PC-9 (cell line): ENCODE results near the gene TSNAX. TPM values are rescaled to one million over a fixed set of nuclear protein-coding genes. Genes with fewer than 3 reads are reported as not detected.
A peak's percentile ranks its signal among the peaks of the same experiment; 100 is the strongest.

Source experiments
- BruUV-seq: library from RNA; stranded (reverse); fragments of 400-500 nt; replicated peaks from 2 replicates; lab custom pipeline; 2021; lab: Mats Ljungman, UMichigan
- CTCF ChIA-PET: fragments of 300-600 bp; sonication (Branson Sonifier 250); formaldehyde crosslinking; loops from one replicate; lab custom pipeline; 2022; ENCODE audit warnings: antibody characterized with exemption; lab: Charles Lee
- POLR2A ChIA-PET: fragments of 300-600 bp; sonication (Branson Sonifier 250); formaldehyde crosslinking; loops from one replicate; lab custom pipeline; 2022; ENCODE audit warnings: antibody characterized with exemption; ENCODE audit not compliant: unreplicated experiment; lab: Charles Lee
- DNase-seq, 2 experiments: peaks; one replicate each; pipeline versions ENCODE4 v3.0.0 to v3.0.0-alpha.2; 2015 to 2022; ENCODE audit warnings: mixed read lengths in 1 of 2
- H2AFZ ChIP-seq: fragments of 200-600 bp; sonication (generic); 2 replicates; pipeline ENCODE4 v1.8.1; 2017; ENCODE audit warnings: antibody characterized with exemption
- H3F3A ChIP-seq: fragments of 200-600 bp; sonication (generic); 2 replicates; pipeline ENCODE4 v1.8.1; 2017; ENCODE audit warnings: antibody characterized with exemption, mild to moderate bottlenecking, low read depth; ENCODE audit not compliant: insufficient read depth
- H3K27ac ChIP-seq: fragments of 200-600 bp; sonication (generic); 2 replicates; pipeline ENCODE4 v1.6.1; 2016; ENCODE audit warnings: mixed run types
- H3K27me3 ChIP-seq: fragments of 200-600 bp; sonication (generic); 2 replicates; pipeline ENCODE4 v1.6.1; 2016; ENCODE audit warnings: low read depth, mixed run types; ENCODE audit not compliant: insufficient read depth
- H3K36me3 ChIP-seq: fragments of 200-600 bp; sonication (generic); 2 replicates; pipeline ENCODE4 v1.6.1; 2016; ENCODE audit warnings: low read depth, mixed run types
- H3K4me1 ChIP-seq: fragments of 200-600 bp; sonication (generic); replicated peaks from 2 replicates; pipeline ENCODE4 v1.6.1; 2016; ENCODE audit warnings: mixed run types; ENCODE audit not compliant: insufficient read depth
- H3K4me2 ChIP-seq: fragments of 200-600 bp; sonication (generic); 2 replicates; pipeline ENCODE4 v1.6.1; 2017; ENCODE audit warnings: mixed run types
- H3K4me3 ChIP-seq: fragments of 200-600 bp; sonication (generic); 2 replicates; pipeline ENCODE4 v1.6.1; 2016; ENCODE audit warnings: mixed run types
- H3K79me2 ChIP-seq: fragments of 200-600 bp; sonication (generic); 2 replicates; pipeline ENCODE4 v1.6.1; 2017; ENCODE audit warnings: low read depth, mixed run types
- H3K9me2 ChIP-seq: fragments of 200-600 bp; sonication (generic); 2 replicates; pipeline ENCODE4 v1.8.1; 2017; ENCODE audit warnings: mild to moderate bottlenecking; ENCODE audit not compliant: insufficient read depth
- H3K9me3 ChIP-seq: fragments of 200-600 bp; sonication (generic); 2 replicates; pipeline ENCODE4 v1.8.1; 2016; ENCODE audit warnings: low read depth; ENCODE audit not compliant: insufficient read depth
- H4K20me1 ChIP-seq: fragments of 200-600 bp; sonication (generic); 2 replicates; pipeline ENCODE4 v1.8.1; 2017; ENCODE audit not compliant: insufficient read depth
- CTCF ChIP-seq: fragments of 200-600 bp; sonication (generic); conservative IDR thresholded peaks from 2 replicates; pipeline ENCODE4 v1.6.1; 2017; ENCODE audit warnings: mixed run types, antibody characterized with exemption, mild to moderate bottlenecking, moderate library complexity
- EZH2 ChIP-seq: fragments of 200-600 bp; sonication (generic); IDR thresholded peaks from 2 replicates; pipeline ENCODE4 v1.8.0; 2017; ENCODE audit warnings: antibody characterized with exemption, low read depth
- intact Hi-C: fragments of 100-400 bp; cut with micrococcal nuclease; formaldehyde crosslinking; loops from one replicate; pipeline ENCODE4 v1.10.0; 2022; ENCODE audit not compliant: unreplicated experiment
- total RNA-seq: library from RNA; stranded (reverse); gene quantifications from 2 replicates; pipeline ENCODE4 v1.2.3, GENCODE V29; 2021

The TSNAX gene
- total RNA-seq, 1 experiment from 2014 or later, result 32.1 TPM

GRCh38 chr1:231594123-231594522 is 65.7 kb downstream of the TSNAX start:
- H4K20me1 ChIP-seq, result no peaks in the 10 kb centered on the region; the same call in 1 of the 2 replicates
- no peaks in the 10 kb centered on the region for H3K9me3 ChIP-seq
- no peaks in the 10 kb centered on the region for H3K4me1 ChIP-seq
- DNase-seq, result no peak
- H3K4me2 ChIP-seq, result no peak overlapping the region
- no TSS peak for BruUV-seq
- H3K9me2 ChIP-seq, result no peaks in the 10 kb centered on the region
- ChIA-PET POLR2A (no interaction called here), CTCF (no interaction called here)
- H3K27me3 ChIP-seq, result no peaks in the 10 kb centered on the region
- H3F3A ChIP-seq, result no peaks in the 10 kb centered on the region
- H3K79me2 ChIP-seq, result no peaks in the 10 kb centered on the region
- no peak overlapping the region for H3K27ac ChIP-seq
- no peak overlapping the region for H2AFZ ChIP-seq
- H3K4me3 ChIP-seq, result no peak overlapping the region
- no peaks in the 10 kb centered on the region for H3K36me3 ChIP-seq
- TF ChIP-seq CTCF, result no peak
- no peak for TF ChIP-seq EZH2
- intact Hi-C loops, result no loop called here

GRCh38 chr1:231594749-231595148 is 66.3 kb downstream of the TSNAX start:
- Histone ChIP-seq H2AFZ (no peak overlapping the region), H3K79me2 (no peaks in the 10 kb centered on the region), H4K20me1 (no peaks in the 10 kb centered on the region; the same call in 1 of the 2 replicates), H3K4me2 (no peak overlapping the region), H3K9me3 (no peaks in the 10 kb centered on the region), H3K36me3 (no peaks in the 10 kb centered on the region), H3K4me1 (no peaks in the 10 kb centered on the region), H3K4me3 (no peak overlapping the region), H3K27ac (no peak overlapping the region), H3K9me2 (no peaks in the 10 kb centered on the region), H3F3A (no peaks in the 10 kb centered on the region), H3K27me3 (no peaks in the 10 kb centered on the region)
- intact Hi-C loops, result no loop called here
- no peak for TF ChIP-seq CTCF
- TF ChIP-seq EZH2, result no peak
- ChIA-PET POLR2A (interaction anchor here (0.5 kb wide), 1 partner anchor 8 kb away, joined by 3 read pairs; no protein-coding TSS in a partner anchor), CTCF (no interaction called here)
- BruUV-seq, result no TSS peak
- DNase-seq, result no peak

GRCh38 chr1:231596337-231596791 is 67.9 kb downstream of the TSNAX start:
- Histone ChIP-seq H3K9me3 (no peaks in the 10 kb centered on the region), H3K27ac (no peak overlapping the region), H3K36me3 (no peaks in the 10 kb centered on the region), H3K4me2 (no peak overlapping the region), H2AFZ (no peak overlapping the region), H3K79me2 (no peaks in the 10 kb centered on the region), H3K9me2 (no peaks in the 10 kb centered on the region), H3K4me1 (no peaks in the 10 kb centered on the region), H3K4me3 (no peak overlapping the region), H3F3A (no peaks in the 10 kb centered on the region), H4K20me1 (no peaks in the 10 kb centered on the region; the same call in 1 of the 2 replicates), H3K27me3 (no peaks in the 10 kb centered on the region)
- peak in 1 of 2 experiments; percentile 34 for DNase-seq
- POLR2A ChIA-PET, result no interaction called here
- BruUV-seq, result no TSS peak
- CTCF ChIA-PET, result no interaction called here
- intact Hi-C loops, result no loop called here
- TF ChIP-seq EZH2 (no peak), CTCF (no peak)
